Caco-2 (cell line): Measurements from ENCODE around the gene ATF6. TPM values are rescaled to one million over a fixed set of nuclear protein-coding genes. Genes with fewer than 3 reads are reported as not detected.

Source experiments
- BruUV-seq: library from RNA; stranded (reverse); fragments of 400-500 nt; replicated peaks from 2 replicates; lab custom pipeline; 2021; lab: Mats Ljungman, UMichigan
- CTCF ChIA-PET: fragments of 300-600 bp; sonication (Branson Sonifier 250); formaldehyde crosslinking; loops from one replicate; lab custom pipeline; 2022; ENCODE audit warnings: antibody characterized with exemption; lab: Charles Lee
- POLR2A ChIA-PET: fragments of 300-600 bp; sonication (Branson Sonifier 250); formaldehyde crosslinking; loops from one replicate; lab custom pipeline; 2022; ENCODE audit warnings: antibody characterized with exemption; lab: Charles Lee
- DNase-seq, 2 experiments: peaks; one replicate each; pipeline versions ENCODE4 v3.0.0 to v3.0.0-alpha.2; 2020 to 2022
- H3K27me3 ChIP-seq: replicated peaks from 2 replicates; pipeline ENCODE4 v1.6.0; 2011; ENCODE audit warnings: low read length; ENCODE audit not compliant: control insufficient read depth, insufficient read depth
- H3K36me3 ChIP-seq: 2 replicates; pipeline ENCODE4 v1.5.1; 2011; ENCODE audit warnings: low read length; ENCODE audit not compliant: control insufficient read depth, insufficient read depth
- H3K4me1 ChIP-seq: fragments of 250-450 bp; sonication (Bioruptor Pico); 2 replicates; pipeline ENCODE4 v1.5.1; 2020; ENCODE audit warnings: mild to moderate bottlenecking
- H3K4me3 ChIP-seq: 2 replicates; pipeline ENCODE4 v1.5.1; 2011; ENCODE audit warnings: low read depth, mild to moderate bottlenecking, control low read depth, low read length
- H3K9me3 ChIP-seq: fragments of 250-450 bp; sonication (Bioruptor Pico); 2 replicates; pipeline ENCODE4 v1.5.1; 2020; ENCODE audit warnings: mild to moderate bottlenecking, moderate library complexity
- H3K27ac Mint-ChIP-seq: one replicate; pipeline ENCODE4 v1.8.0; 2022; ENCODE audit warnings: mixed read lengths; ENCODE audit not compliant: unreplicated experiment
- H3K27me3 Mint-ChIP-seq: one replicate; pipeline ENCODE4 v1.8.0; 2022; ENCODE audit warnings: mixed read lengths; ENCODE audit not compliant: insufficient read depth, unreplicated experiment
- H3K36me3 Mint-ChIP-seq: one replicate; pipeline ENCODE4 v1.8.0; 2022; ENCODE audit warnings: mild to moderate bottlenecking, mixed read lengths; ENCODE audit not compliant: insufficient read depth, unreplicated experiment
- H3K4me1 Mint-ChIP-seq: one replicate; pipeline ENCODE4 v1.8.0; 2022; ENCODE audit warnings: low read depth, mixed read lengths; ENCODE audit not compliant: unreplicated experiment
- H3K4me3 Mint-ChIP-seq: one replicate; pipeline ENCODE4 v1.8.0; 2022; ENCODE audit warnings: mild to moderate bottlenecking, moderate library complexity, mixed read lengths; ENCODE audit not compliant: unreplicated experiment
- H3K9me3 Mint-ChIP-seq: one replicate; pipeline ENCODE4 v1.8.0; 2022; ENCODE audit warnings: mixed read lengths; ENCODE audit not compliant: unreplicated experiment
- CTCF ChIP-seq, 2 experiments: fragments of 200-600 bp in 1 of 2; IDR thresholded peaks; 1 replicate in 1 of 2; 2 replicates in 1 of 2; pipeline versions ENCODE4 v1.5.1 to v1.8.0; 2011 to 2022; ENCODE audit warnings: antibody characterized with exemption in 1 of 2, control low read depth in 1 of 2, inconsistent platforms in 1 of 2, low read depth in 1 of 2, low read length in 1 of 2, mild to moderate bottlenecking in 1 of 2, moderate library complexity in 1 of 2; ENCODE audit not compliant: insufficient read depth in 1 of 2, severe bottlenecking in 1 of 2, unreplicated experiment in 1 of 2
- intact Hi-C: fragments of 100-400 bp; cut with micrococcal nuclease; formaldehyde crosslinking; loops from one replicate; pipeline ENCODE4 v1.10.0; 2022; ENCODE audit not compliant: unreplicated experiment
- total RNA-seq: library from RNA; stranded (reverse); gene quantifications from 2 replicates; pipeline ENCODE4 v1.2.3, GENCODE V29; 2022

ATF6 gene
- total RNA-seq, 1 experiment from 2014 or later, result 16.4 TPM

- Mint-ChIP-seq H3K27ac (no peak overlapping the region), H3K9me3 (peaks cover 10% of the 10 kb centered on the region), H3K36me3 (no peaks in the 10 kb centered on the region), H3K4me3 (no peak overlapping the region), H3K27me3 (peaks cover 2% of the 10 kb centered on the region), H3K4me1 (no peaks in the 10 kb centered on the region)
- Histone ChIP-seq H3K4me3 (no peak overlapping the region), H3K27me3 (no peaks in the 10 kb centered on the region), H3K36me3 (no peaks in the 10 kb centered on the region), H3K4me1 (no peaks in the 10 kb centered on the region), H3K9me3 (no peaks in the 10 kb centered on the region)
- CTCF ChIA-PET, result no interaction called here
- no peak for TF ChIP-seq CTCF (IDR thresholded peaks at IDR 0.05; ENCODE audit: insufficient read depth in 1 of 2, low read depth in 1 of 2, low read length in 1 of 2, severe bottlenecking in 1 of 2, unreplicated experiment in 1 of 2)
- POLR2A ChIA-PET, result no interaction called here
- no peak for DNase-seq
- intact Hi-C loops, result no loop called here
- no TSS peak for BruUV-seq
These were observed 231.0 kb downstream of the ATF6 start for GRCh38 chr1:161997152-161997551.

DNA sequence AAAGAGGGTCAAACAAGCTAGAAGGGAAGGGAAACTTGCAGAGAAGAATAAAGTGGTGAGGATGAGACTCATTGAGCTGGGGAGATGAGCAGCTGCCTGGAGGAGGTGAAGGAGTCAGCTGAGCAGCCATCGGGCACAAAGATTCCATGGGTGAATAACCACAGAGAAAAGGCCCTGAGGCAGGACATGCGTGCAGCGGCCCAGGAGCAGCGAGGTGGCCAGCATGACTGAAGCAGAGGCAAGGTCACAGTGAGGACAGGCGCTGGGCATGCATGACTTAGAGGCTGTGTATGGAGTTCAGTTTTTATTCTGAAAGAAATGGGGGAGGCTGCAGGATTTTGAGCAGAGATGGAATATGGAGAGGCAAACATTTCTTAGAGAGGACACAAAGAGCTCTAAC lies 232.7 kb downstream of the ATF6 start:
- H3K27me3 ChIP-seq, result no peaks in the 10 kb centered on the region
- H3K4me3 Mint-ChIP-seq, result no peak overlapping the region
- no peaks in the 10 kb centered on the region for H3K9me3 Mint-ChIP-seq
- H3K4me3 ChIP-seq, result no peak overlapping the region
- H3K4me1 ChIP-seq, result no peaks in the 10 kb centered on the region
- H3K27ac Mint-ChIP-seq, result no peak overlapping the region
- CTCF ChIA-PET, result no interaction called here
- intact Hi-C loops, result no loop called here
- no peaks in the 10 kb centered on the region for H3K27me3 Mint-ChIP-seq
- H3K4me1 Mint-ChIP-seq, result no peaks in the 10 kb centered on the region
- POLR2A ChIA-PET, result no interaction called here
- no peaks in the 10 kb centered on the region for H3K36me3 Mint-ChIP-seq
- no peaks in the 10 kb centered on the region for H3K36me3 ChIP-seq
- DNase-seq, result no peak
- no TSS peak for BruUV-seq
- TF ChIP-seq CTCF (IDR thresholded peaks at IDR 0.05; ENCODE audit: insufficient read depth in 1 of 2, low read depth in 1 of 2, low read length in 1 of 2, severe bottlenecking in 1 of 2, unreplicated experiment in 1 of 2), result no peak
- no peaks in the 10 kb centered on the region for H3K9me3 ChIP-seq

GRCh38 chr1:161999301-162000052 lies 233.4 kb downstream of the ATF6 start:
- DNase-seq, result no peak
- Mint-ChIP-seq H3K27me3 (no peaks in the 10 kb centered on the region), H3K4me1 (no peaks in the 10 kb centered on the region), H3K4me3 (no peak overlapping the region), H3K36me3 (no peaks in the 10 kb centered on the region), H3K27ac (no peak overlapping the region), H3K9me3 (no peaks in the 10 kb centered on the region)
- ChIA-PET CTCF (interaction anchor here (1.1 kb wide), 1 partner anchor 38 kb away, joined by 3 read pairs; no protein-coding TSS in a partner anchor), POLR2A (no interaction called here)
- H3K4me1 ChIP-seq, result no peaks in the 10 kb centered on the region
- H3K27me3 ChIP-seq, result no peaks in the 10 kb centered on the region
- no peaks in the 10 kb centered on the region for H3K36me3 ChIP-seq
- TF ChIP-seq CTCF (IDR thresholded peaks at IDR 0.05; ENCODE audit: insufficient read depth in 1 of 2, low read depth in 1 of 2, low read length in 1 of 2, severe bottlenecking in 1 of 2, unreplicated experiment in 1 of 2), result no peak
- no peak overlapping the region for H3K4me3 ChIP-seq
- intact Hi-C loops, result no loop called here
- no TSS peak for BruUV-seq
- H3K9me3 ChIP-seq, result no peaks in the 10 kb centered on the region
